OCI-LY7 (cell line): ENCODE measurements around the gene ARFIP1. TPM values are rescaled to one million over a fixed set of nuclear protein-coding genes. Genes with fewer than 3 reads are reported as not detected.

ENCODE experiments used
- BruUV-seq: library from RNA; stranded (reverse); fragments of 400-500 nt; replicated peaks from 2 replicates; lab custom pipeline; 2021; lab: Mats Ljungman, UMichigan
- CTCF ChIA-PET: fragments of 300-600 bp; sonication (Branson Sonifier 250); formaldehyde crosslinking; loops from one replicate; lab custom pipeline; 2022; ENCODE audit warnings: antibody characterized with exemption; ENCODE audit not compliant: unreplicated experiment; lab: Charles Lee
- POLR2A ChIA-PET: fragments of 300-600 bp; sonication (Branson Sonifier 250); formaldehyde crosslinking; loops from one replicate; lab custom pipeline; 2022; ENCODE audit warnings: antibody characterized with exemption; lab: Charles Lee
- DNase-seq: peaks from one replicate; pipeline ENCODE4 v3.0.0-alpha.2; 2015; ENCODE audit warnings: low spot score
- H2AFZ ChIP-seq: fragments of 200-600 bp; sonication (generic), shearing (Covaris generic); 2 replicates; pipeline ENCODE4 v1.6.1; 2014; ENCODE audit warnings: mild to moderate bottlenecking, antibody characterized with exemption, low read length, moderate library complexity
- H3K27ac ChIP-seq: fragments of 200-600 bp; sonication (generic); 2 replicates; pipeline ENCODE4 v1.5.1; 2014; ENCODE audit warnings: mixed run types, low read depth, mild to moderate bottlenecking, moderate library complexity, low read length, inconsistent platforms; ENCODE audit not compliant: poor library complexity, severe bottlenecking
- H3K36me3 ChIP-seq: fragments of 200-600 bp; sonication (generic); 2 replicates; pipeline ENCODE4 v1.6.1; 2014; ENCODE audit warnings: mild to moderate bottlenecking, antibody characterized with exemption, low read length, moderate library complexity, mixed read lengths; ENCODE audit not compliant: insufficient read depth
- H3K4me1 ChIP-seq: fragments of 200-600 bp; sonication (generic); 2 replicates; pipeline ENCODE4 v1.5.1; 2014; ENCODE audit warnings: mild to moderate bottlenecking, low read length; ENCODE audit not compliant: insufficient read depth, poor library complexity, severe bottlenecking
- H3K4me2 ChIP-seq: fragments of 200-600 bp; sonication (generic); 2 replicates; pipeline ENCODE4 v1.6.1; 2014; ENCODE audit warnings: mild to moderate bottlenecking, low read length
- H3K4me3 ChIP-seq: fragments of 200-600 bp; sonication (generic); 2 replicates; pipeline ENCODE4 v1.5.1; 2014; ENCODE audit warnings: mild to moderate bottlenecking, low read depth, low read length; ENCODE audit not compliant: poor library complexity, severe bottlenecking
- H3K79me2 ChIP-seq: fragments of 200-600 bp; sonication (generic); 2 replicates; pipeline ENCODE4 v1.6.1; 2016; ENCODE audit warnings: low read depth, mild to moderate bottlenecking, low read length, moderate library complexity, mixed read lengths; ENCODE audit not compliant: insufficient read depth
- H3K9me2 ChIP-seq: fragments of 200-600 bp; sonication (generic); 2 replicates; pipeline ENCODE4 v1.6.1; 2016; ENCODE audit warnings: mild to moderate bottlenecking, low read length, mixed read lengths; ENCODE audit not compliant: insufficient read depth
- H3K9me3 ChIP-seq: fragments of 200-600 bp; sonication (generic); 2 replicates; pipeline ENCODE4 v1.6.1; 2014; ENCODE audit warnings: mild to moderate bottlenecking, mixed run types, low read length, mixed read lengths
- H4K20me1 ChIP-seq: fragments of 200-600 bp; sonication (generic); 2 replicates; pipeline ENCODE4 v1.6.1; 2014; ENCODE audit warnings: mild to moderate bottlenecking, antibody characterized with exemption, low read length, moderate library complexity, mixed read lengths; ENCODE audit not compliant: insufficient read depth
- CTCF ChIP-seq: fragments of 200-600 bp; sonication (generic); conservative IDR thresholded peaks from 2 replicates; pipeline ENCODE4 v1.5.1; 2014; ENCODE audit warnings: mild to moderate bottlenecking, antibody characterized with exemption, low read length, moderate library complexity, mixed read lengths
- EZH2phosphoT487 ChIP-seq: fragments of 200-600 bp; sonication (generic); IDR thresholded peaks from 2 replicates; pipeline ENCODE4 v1.6.1; 2018; ENCODE audit warnings: low read depth, borderline replicate concordance, mild to moderate bottlenecking, mixed run types, antibody characterized with exemption, low read length, moderate library complexity, mixed read lengths
- intact Hi-C: fragments of 100-400 bp; cut with micrococcal nuclease; formaldehyde crosslinking; loops from one replicate; pipeline ENCODE4 v1.10.0; 2022; ENCODE audit not compliant: unreplicated experiment
- total RNA-seq, 2 experiments: library from RNA; depleted of rRNA in 1 of 2; stranded (reverse); fragments of >200 nt in 1 of 2; shearing (Covaris generic) in 1 of 2; gene quantifications; 2 replicates each; pipeline ENCODE4 v1.2.3, GENCODE V29; 2014 to 2022

The ARFIP1 gene
- total RNA-seq, 2 experiments from 2014 or later = 27.0 to 29.3 TPM

DNA sequence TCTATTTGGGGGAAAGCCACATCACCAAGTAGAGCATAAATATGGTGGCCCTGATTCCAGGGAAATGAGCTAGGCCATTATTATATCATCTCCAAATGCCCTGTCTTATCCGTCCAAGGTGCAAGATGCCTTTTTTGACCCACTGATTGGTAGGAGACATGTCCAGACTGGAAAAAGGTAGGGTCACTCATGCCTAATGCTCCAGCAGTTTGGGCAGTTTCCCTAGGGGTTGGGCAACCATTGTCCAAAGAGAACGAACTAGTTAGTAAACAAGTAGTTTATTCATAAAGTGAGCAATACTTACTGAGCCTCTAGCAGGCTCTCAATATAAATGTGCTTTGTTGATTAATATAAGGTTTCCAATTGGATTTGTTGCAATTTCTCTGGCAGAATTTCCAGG is 162.6 kb downstream of the ARFIP1 start:
- H2AFZ ChIP-seq = no peak overlapping the region
- no peaks in the 10 kb centered on the region for H3K79me2 ChIP-seq
- H3K4me2 ChIP-seq = no peak overlapping the region
- CTCF ChIA-PET = no interaction called here
- no peak overlapping the region for H3K27ac ChIP-seq
- H3K4me3 ChIP-seq = no peak overlapping the region
- no peaks in the 10 kb centered on the region for H3K36me3 ChIP-seq
- H4K20me1 ChIP-seq = no peaks in the 10 kb centered on the region
- POLR2A ChIA-PET = interaction anchor here (0.6 kb wide), 1 partner anchor 8 kb away, joined by 3 read pairs; no protein-coding TSS in a partner anchor
- TF ChIP-seq CTCF = no peak
- no peak for TF ChIP-seq EZH2phosphoT487
- H3K9me3 ChIP-seq = no peaks in the 10 kb centered on the region
- intact Hi-C loops = no loop called here
- no peak for DNase-seq
- no peaks in the 10 kb centered on the region for H3K4me1 ChIP-seq
- BruUV-seq = no TSS peak
- no peaks in the 10 kb centered on the region for H3K9me2 ChIP-seq

GRCh38 chr4:152943672-152944071 is 163.9 kb downstream of the ARFIP1 start:
- H3K9me3 ChIP-seq = no peaks in the 10 kb centered on the region
- no peaks in the 10 kb centered on the region for H3K9me2 ChIP-seq
- no peaks in the 10 kb centered on the region for H4K20me1 ChIP-seq
- POLR2A ChIA-PET = interaction anchor here (0.6 to 1.1 kb wide), 6 partner anchors 9 to 1205 kb away, joined by 3 to 8 read pairs (median 4); no protein-coding TSS in a partner anchor
- TF ChIP-seq CTCF (no peak), EZH2phosphoT487 (no peak)
- CTCF ChIA-PET = no interaction called here
- DNase-seq = no peak
- H3K4me3 ChIP-seq = no peak overlapping the region
- H3K4me1 ChIP-seq = no peaks in the 10 kb centered on the region
- no TSS peak for BruUV-seq
- H3K27ac ChIP-seq = no peak overlapping the region
- no peaks in the 10 kb centered on the region for H3K79me2 ChIP-seq
- no peak overlapping the region for H2AFZ ChIP-seq
- H3K4me2 ChIP-seq = no peak overlapping the region
- no peaks in the 10 kb centered on the region for H3K36me3 ChIP-seq
- intact Hi-C loops = no loop called here

DNA sequence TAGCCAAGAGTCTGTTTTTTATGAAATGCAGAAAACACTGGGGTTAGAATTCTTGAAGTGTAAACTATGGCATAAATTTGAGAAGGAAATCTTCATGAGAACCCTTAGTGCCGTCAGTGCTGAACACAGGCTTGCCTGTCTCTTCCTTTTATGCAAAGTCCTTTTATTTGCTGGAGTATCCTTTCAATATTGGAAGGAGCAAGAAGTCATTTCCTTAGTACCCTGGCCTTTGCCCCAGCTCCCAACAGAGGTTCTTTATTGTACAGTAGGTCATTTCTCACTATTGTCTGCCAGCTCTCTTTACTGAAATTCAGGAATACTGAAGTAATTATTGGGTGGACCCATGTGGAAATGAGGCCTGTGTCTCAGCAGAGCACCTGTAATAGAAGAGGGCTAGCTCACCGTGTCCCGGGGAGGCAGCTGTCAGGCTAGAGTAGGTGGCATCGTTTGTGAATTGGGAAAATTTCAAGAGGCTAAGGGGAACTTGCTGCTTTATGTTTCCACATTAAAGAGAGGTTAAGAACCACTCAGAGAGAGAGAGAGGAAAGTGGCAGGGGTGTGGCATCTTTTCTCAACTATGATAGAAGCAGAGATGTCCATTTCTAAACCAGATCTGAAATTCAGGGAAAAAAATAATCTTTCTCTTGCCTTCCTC is 165.0 kb downstream of the ARFIP1 start:
- DNase-seq = no peak
- Histone ChIP-seq H3K9me2 (no peaks in the 10 kb centered on the region), H3K4me2 (no peak overlapping the region), H2AFZ (no peak overlapping the region), H4K20me1 (no peaks in the 10 kb centered on the region), H3K36me3 (no peaks in the 10 kb centered on the region), H3K4me3 (no peak overlapping the region), H3K9me3 (no peaks in the 10 kb centered on the region), H3K4me1 (no peaks in the 10 kb centered on the region), H3K79me2 (no peaks in the 10 kb centered on the region), H3K27ac (no peak overlapping the region)
- TF ChIP-seq CTCF = no peak
- no peak for TF ChIP-seq EZH2phosphoT487
- ChIA-PET POLR2A (interaction anchor here (0.5 to 1.1 kb wide), 2 partner anchors 23 to 167 kb away, joined by 3 read pairs; no protein-coding TSS in a partner anchor), CTCF (no interaction called here)
- BruUV-seq = no TSS peak
- intact Hi-C loops = no loop called here
